GM18499 (cell line): Measurements from ENCODE around the gene ATP2B2.

Source experiments
- ATAC-seq: cut with Tn5 transposase; IDR thresholded peaks from one replicate; pipeline ENCODE4 v1.9.1; 2021; ENCODE audit warnings: moderate number of reproducible peaks; ENCODE audit not compliant: insufficient read depth, unreplicated experiment

Gene ATP2B2

DNA sequence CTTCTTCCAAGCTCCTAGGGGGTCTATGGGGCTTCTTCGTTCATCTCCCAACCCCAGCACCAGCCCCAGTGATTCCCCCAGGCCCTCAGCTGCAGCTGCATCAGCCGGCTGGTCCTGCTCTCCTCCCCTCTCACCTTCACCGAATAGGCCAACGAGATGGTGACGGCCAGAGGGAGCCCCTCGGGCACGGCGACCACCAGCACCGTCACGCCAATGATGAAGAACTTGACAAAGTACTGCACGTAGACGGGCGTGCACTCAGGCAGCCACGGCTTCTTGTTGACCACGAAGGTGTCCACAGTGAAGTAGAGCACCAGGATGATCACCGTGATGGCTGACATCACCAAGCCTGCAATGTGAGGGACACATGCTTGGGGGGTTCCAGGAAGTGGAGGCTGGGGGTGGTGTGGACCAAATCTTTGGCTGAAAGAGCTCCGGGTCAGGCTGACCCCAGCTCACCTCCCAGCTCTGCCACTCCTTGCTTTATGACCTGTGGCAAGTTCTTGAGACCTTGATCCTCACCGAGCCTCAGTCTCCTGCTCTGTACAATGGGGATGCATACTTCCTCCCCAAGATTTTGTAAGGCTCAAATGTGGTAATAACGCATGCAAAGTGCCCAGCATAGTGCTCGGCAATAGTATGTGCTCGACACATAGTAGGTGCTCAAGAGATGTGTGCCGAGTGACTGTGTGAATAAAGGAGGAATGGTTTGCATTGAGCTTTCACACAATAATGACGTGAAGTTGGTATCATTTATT, 129.9 kb downstream of the ATP2B2 start:
- ATAC-seq, result no peak

DNA sequence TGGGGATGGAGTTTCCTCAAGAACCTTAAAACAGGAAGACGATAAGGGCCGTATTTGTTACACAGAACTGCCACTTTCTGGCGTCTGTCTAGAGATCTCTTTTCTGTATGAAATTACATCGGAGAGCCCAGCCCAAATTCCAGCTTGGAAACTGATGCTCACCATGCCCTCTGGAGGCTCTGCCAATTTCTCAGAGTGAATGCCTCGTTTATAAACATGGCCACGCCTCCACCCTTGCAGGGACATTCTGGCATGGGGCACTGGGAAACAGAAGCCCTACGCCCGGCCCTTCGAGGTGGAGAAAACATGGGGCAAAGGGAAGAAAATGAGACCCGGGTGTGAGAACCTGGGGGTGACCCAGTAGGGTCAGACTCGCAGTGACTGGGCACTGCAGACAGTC, 131.1 kb downstream of the ATP2B2 start:
- ATAC-seq, result no peak

DNA sequence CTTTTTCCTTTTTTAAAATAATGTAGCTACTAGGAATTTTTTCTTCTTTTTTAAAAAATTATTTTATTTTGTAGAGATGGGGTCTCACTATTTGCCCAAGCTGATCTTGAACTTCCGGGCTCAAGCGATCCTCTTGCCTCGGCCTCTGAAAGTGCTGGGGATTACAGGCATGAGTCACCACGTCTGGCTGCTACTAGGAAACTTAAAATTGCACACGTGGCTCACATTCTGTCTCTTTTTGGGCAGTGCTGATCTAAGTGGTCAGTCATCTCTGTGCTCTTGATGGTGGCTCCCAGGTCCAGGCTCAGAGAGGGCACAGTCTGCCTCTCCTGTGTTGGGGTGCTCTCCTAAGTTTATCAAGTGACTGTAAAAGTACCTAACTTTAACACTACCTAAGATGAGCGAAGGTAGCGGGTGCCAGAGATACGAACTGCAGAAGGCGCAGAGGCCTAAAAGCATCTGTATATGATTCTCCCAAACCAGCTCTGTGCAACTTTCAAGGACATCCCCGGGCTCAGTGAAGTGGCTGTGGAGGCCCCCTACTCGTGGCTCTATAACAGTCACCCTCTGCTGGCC, 131.6 kb downstream of the ATP2B2 start:
- ATAC-seq, result no peak

DNA sequence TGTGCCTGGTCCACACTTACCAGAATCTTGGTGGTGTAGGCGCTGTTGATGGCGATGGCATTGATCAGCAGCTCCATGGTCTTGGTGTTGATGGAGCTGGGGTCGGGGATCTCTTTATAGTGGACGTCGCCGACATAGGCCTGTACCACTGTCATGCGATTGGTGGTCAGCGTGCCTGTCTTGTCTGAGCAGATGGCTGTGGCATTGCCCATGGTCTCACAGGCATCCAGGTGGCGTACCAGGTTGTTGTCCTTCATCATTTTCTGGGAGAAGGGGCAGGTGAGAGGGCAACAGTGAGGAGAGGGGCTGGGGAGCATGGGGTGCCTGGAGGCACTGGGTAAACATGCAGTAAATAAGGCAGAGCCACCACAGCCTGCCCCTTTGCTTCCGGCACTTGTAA, 133.6 kb downstream of the ATP2B2 start:
- no peak for ATAC-seq

DNA sequence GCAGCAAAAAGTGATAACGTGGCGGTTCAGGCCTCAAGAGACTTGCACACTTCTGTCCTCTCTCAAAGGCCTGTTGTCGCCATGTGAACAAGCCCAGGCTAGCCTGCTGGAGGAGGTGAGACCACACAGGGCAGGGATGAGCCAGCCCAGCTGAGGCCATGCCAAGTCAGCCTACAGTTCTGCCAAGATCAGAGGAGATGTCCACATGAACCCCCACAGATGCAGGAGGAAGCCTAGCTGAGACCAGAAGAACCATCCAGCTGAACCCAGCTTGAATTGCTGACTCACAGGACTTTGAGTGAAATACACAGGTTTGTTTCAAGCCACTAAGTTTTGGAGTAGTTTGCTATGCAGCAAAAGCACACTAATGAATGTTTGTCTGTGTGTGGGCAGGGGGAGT, 134.2 kb downstream of the ATP2B2 start:
- ATAC-seq, result no peak

DNA sequence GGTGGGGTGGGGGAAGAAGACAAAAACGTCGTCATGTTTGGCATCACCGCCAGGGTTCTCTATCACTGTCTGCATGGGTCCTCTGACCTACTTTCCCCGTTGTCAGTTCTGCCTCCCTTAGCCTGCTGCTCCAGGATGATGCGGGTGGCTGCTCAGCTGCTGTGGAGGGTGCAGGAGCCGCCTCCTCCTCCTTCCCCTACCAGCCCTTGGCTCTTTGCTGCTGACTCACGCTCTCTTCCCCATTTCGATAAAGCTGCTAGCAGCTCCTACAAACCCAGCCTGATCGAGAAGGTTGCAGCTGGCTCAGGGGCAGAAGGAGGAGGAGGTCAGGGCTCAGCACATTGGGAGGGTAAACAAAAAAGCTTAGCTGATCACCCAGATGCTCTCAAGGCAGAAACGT, 135.0 kb downstream of the ATP2B2 start:
- no peak for ATAC-seq

DNA sequence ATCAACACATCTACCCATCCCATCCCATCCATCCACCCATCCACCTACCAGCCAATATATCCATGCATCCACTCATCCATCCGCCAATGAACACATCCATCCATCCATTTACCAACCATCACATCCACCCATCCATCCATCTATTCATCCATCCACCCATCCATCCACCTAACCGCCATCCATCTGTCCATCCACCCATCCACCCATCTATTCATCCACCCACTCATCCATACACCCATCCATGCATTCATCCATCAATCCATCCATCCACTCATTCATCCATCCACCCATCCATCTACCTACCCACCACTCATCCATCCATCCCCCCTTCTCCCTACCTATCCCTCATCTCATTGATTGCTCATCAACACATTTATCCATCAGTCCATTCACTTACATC, 136.9 kb downstream of the ATP2B2 start:
- no peak for ATAC-seq

DNA sequence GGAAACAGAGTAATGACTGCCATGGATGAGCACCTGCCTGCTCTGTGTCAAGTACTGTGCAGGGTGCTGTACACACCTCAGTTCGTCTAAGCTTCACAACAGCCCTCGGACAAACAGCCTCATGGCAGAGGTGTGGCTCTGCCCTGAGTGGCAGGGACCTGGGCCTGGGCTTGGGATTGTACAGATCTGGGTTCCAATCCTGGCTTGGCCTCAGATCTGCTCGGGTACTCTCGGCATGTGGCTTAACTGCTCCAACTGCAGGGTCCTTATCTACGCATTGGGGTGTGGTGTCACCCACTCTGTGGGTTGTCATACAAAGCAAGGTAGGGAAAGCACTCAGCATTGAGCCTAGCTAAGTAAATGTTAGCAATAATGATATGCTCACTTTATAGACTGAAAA, 137.9 kb downstream of the ATP2B2 start:
- ATAC-seq, result no peak

DNA sequence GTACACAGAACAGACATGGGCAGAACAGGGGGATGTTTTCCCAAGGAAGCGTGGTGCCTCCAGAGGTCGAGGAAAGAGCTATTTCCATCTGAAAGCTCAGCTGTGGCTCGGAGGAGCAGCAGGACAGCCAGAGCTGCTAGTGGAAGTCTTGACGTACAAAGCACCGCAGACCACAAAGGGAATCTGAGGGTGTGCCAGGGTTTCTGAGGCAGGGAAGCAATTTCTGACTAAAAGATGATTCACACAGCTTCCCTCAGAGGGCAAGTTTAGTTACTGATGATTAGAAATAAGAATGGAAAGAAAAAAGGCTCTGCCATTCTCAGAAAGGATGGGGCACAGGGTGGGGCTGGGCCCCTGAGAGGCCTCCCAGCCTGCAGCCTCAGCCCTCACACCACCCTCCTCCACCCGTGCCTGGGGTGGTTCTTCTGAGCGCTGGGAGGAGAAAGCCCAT, 138.7 kb downstream of the ATP2B2 start:
- no peak for ATAC-seq

DNA sequence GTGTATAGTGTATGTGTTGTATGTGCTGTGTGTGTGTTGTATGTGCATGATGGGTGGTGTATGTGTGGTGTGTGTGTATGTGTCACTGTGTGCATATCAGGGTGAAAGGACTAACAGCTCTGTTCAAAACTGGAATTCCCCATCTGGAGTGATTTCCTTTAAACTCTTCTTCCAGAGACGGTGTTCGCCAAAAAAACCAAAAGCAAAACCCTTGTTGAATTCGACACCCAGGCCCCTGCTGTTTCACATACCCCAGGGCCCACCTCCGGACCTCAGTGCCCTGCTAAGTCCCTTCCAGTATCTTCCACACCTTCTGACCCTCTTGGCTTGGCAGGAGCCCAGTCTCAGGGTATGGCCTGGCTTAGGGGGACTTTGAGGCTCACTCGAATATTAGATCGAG, 139.6 kb downstream of the ATP2B2 start:
- ATAC-seq, result no peak

DNA sequence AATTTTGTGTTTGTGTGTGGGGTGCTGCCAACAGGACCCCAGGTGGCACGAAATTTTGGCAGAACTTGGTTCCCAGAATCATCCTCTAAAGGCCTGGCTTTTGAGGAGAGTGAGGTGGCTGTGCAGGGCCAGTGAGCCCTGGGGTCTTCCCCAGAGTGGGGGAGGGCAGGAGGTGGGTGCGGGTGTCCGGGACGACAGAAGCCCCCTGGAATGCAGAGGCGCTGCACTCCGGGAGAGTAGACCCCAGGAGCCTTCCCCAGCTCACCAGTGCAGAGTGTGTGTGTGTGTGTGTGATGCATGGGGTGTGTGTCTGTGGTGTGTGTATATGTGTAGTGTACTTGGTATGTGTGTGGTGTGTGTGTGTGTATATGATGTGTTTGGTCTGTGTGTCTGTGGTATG, 140.1 kb downstream of the ATP2B2 start:
- ATAC-seq, result no peak

DNA sequence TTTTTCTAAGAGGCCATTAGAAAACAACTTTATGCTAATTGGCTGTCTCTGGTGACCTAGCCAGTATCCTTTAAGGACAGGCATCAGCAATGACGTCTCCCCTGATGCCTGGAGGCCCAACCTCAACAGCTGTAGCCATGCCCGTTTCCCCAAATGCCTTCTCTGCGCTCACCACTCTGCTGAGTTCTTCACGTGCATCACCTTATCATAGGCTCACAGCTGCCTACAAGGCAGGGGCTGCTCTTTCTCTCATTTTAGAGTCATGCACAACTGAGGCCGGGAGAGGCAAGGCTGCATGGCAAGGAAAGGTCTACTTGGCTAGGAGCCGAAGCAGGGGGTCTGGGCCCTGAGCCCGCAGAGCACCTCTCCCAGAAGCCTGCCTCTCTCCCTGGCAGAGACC, 140.6 kb downstream of the ATP2B2 start:
- ATAC-seq, result no peak

DNA sequence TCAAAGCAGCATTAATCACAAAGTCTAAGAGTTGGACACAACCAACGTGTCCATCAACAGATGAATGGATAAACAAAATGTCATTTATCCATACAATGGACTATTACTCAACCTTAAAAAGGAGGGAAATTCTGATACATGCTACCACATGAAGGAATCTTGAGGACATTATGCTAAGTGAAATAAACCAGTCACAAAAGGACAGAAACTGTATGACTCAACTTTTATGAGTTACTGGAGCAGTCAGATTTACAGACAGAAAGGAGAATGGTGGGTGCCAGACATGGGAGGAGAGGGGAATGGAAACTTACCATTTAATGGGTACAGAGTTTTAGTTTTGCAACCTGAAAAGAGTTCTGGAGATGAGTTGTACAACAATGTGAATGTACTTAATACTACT, 141.5 kb downstream of the ATP2B2 start:
- no peak for ATAC-seq

DNA sequence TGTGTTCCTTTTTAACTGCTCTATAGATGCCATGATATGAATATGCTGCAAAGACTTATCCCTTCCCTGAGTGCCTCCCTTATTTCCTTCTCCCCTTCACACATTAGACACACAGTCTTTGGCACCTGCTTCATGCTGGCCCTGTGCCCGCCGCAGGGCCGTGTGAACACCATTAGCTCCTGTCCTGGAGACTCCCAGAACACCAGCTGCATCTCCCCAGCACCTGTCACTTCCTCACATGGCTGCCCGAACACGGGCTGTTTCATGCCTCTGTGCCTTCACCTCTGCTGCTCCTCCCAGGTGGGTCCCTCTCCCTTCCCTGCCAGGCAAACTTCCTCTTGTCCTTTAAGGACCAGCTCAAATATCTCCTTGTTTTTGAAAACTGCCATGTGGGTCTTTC, 144.0 kb downstream of the ATP2B2 start:
- ATAC-seq, result no peak

DNA sequence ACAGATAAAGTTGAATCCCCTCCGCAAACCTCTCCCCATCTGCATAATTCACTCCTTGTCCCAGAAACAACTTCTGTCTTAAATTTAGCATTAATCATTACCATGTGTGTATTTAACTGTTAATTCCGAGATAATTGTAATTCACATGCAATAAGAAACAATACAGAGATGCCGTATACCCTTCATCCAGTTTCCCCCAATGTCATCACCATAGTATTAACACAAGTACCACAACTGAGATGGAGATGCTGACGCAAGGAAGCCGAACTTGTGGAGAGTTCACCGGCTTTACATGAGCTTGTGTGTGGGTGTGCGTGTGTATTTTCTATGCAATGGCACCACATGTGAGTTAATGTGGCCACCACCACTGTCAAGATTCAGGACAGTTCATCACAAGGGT, 144.9 kb downstream of the ATP2B2 start:
- no peak for ATAC-seq

DNA sequence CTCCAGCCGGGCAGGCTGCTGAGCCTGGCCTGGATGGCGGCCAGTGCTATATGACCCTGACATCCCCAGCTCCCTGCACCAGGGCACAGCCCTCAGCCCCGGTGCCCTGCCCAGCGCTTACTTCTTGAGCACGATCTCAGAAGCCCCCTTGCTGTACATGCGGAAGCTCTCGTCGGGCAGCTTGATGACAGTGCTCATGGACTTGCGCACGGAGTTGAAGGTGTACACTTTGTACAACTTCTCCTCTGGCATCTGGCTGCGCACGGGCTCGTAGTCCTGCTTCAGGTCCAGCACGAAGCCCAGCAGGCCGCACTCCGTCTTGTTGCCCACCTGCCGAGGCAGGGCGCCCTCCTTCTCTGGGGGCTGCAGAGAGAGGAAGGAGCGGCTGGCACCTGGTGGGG, 145.6 kb downstream of the ATP2B2 start:
- no peak for ATAC-seq

DNA sequence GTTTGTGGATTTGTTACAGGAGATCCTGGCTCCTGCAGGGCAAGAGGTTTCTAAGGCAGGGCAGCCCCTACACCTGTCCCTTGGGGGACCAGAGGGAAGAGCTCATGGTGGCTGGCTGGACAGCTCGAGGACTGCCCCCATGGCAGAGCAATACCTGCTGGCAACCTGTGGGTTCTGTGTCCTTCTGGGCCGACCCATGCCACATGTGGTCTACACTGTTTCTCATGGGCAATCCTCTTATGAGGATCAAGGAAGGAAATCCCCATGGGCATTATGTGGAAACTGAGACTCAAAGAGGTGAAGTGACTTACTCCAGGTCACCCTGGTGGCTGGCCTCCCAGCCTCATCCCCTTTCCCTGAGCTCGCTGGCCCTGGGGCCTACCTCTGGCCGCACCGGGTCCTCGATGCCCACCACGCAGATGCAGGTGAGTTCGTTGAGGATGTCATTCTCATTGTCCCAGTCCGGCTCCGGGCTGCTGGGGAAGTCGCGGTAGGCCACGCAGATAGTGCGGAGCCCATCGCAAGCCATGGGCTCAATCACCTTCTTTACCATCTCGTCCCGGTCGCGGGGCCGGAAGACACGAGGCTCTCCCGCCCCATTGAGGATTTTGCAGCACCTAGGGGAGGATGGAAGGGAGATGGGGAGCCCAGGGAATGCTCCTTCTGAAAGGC, 146.9 kb downstream of the ATP2B2 start:
- ATAC-seq, result no peak

DNA sequence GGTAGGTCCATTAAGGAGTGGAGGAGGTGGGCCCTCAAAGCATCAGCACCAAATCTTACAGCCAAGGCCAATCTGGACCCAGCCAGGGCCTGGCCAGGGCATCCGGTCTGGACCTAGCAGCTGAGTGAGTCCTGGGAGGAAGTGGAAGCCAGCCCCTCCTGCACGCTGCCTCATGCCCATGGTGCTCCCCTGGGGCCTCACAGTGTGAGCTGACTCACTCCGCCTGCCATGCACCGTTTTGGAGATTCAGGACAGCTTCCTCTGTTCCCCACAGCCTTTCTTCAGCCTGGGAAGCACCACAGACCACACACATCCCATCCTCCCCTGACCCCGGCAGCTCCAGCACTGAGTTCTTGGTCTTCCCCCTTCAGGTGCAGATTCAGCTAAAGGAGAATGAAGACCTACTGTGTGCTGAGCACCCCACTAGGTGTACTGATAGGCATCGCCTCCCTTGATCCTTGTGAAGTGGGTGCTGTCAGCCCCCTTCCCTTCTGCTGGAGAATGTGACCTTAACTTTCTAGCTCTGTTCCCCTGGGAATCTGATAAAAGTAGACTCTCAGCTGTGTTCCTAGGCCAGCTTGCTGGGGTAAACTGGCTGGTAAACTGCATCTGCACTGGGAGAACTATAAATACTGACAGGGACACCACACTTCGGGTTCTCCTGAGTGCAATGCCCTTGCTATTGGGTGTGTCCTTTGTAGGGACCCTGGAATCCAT, 147.6 kb downstream of the ATP2B2 start:
- no peak for ATAC-seq

DNA sequence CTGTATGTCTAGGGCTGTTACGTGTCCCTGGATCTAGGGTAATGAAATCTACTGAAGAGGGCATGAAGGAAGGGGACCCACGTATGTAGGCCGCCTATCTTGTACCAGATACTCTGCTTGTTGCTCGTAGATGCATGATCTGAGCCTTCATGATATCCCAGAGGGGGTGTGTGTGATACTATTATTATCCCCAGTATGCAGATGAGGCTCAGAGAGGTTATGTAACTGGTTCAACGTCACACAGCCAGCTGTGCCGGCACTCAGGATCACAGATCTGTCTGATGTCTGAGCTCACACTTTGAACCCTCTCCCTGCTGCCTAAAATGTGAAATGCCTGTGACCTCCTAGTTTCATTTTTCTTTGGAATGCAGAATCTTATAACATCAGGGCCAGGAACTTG, 148.3 kb downstream of the ATP2B2 start:
- no peak for ATAC-seq

DNA sequence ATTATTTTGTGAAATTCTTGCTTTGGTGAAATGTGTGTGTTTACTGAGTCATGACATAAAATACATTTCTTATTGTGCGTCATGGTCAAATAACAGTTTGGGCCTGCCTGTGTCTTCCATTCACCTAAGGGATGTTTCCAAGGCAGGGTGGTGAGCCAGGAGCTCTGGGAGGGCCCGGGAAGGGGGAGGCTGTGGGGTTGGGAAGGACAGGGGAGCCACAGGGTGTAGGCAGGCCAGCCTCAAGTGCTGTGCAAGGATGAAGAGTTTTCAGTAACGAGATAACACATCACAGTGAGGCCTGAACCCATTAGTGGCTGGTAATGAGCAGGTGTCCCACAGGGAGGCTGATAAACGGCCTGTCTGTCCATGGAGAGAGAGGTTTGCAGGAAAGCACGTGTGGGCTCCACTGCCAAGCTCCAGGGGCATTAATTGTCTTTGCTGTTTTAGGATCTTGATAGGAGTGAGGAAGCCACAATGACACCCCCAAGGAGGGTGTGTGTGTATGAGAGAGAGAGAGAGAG, 148.9 kb downstream of the ATP2B2 start:
- ATAC-seq, result no peak
